Measurements from ENCODE around the gene TNIK.
"Not testable (repeated sequence)": the region's sequence is repeated elsewhere in the genome, so short reads cannot be mapped to it uniquely, and the experiment has no call there.

TNIK gene

DNA sequence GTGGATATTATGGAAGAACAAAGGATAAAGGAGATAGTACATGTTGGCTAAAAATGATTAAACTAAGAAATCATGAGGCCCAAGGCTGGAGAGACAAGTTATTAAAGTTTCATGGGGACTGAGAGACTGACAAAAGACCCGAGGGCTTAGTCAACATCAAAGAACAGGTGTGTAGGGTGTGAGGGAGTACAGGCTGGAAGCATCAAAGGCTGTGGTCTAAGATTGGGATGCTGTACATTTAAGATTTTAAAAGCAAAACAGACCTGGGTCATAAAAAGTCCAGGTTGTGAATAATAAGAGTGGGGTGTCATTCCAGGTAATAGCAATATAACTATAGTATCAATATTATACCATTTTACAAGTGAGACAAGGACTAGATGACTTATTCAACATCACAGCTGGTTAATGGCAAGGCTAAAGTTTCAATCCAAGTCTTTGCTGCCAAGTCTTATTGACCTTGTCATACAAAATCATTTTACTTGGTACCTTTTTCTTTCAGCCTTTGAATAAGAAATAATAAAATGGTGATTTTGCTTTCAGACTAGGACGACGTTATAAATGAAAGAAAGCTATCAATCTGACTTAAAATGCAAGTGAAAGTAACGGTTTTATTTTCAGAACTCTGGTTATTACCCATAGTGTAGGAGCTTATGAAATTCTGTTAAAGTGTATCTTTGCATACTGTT, 211.6 kb downstream of the TNIK start:
- TF ChIP-seq POLR2AphosphoS5 (IDR thresholded peaks at IDR 0.05; ENCODE audit: low read depth, low read length) (no peak), POLR2A (IDR thresholded peaks at IDR 0.05; ENCODE audit: low read depth, low read length) (no peak), POU2F2 (IDR thresholded peaks at IDR 0.05; ENCODE audit: low read depth, low read length) (no peak)
- DNase-seq (ENCODE audit: insufficient read length, low spot score) (no peak), FAIRE-seq (no peak)

DNA sequence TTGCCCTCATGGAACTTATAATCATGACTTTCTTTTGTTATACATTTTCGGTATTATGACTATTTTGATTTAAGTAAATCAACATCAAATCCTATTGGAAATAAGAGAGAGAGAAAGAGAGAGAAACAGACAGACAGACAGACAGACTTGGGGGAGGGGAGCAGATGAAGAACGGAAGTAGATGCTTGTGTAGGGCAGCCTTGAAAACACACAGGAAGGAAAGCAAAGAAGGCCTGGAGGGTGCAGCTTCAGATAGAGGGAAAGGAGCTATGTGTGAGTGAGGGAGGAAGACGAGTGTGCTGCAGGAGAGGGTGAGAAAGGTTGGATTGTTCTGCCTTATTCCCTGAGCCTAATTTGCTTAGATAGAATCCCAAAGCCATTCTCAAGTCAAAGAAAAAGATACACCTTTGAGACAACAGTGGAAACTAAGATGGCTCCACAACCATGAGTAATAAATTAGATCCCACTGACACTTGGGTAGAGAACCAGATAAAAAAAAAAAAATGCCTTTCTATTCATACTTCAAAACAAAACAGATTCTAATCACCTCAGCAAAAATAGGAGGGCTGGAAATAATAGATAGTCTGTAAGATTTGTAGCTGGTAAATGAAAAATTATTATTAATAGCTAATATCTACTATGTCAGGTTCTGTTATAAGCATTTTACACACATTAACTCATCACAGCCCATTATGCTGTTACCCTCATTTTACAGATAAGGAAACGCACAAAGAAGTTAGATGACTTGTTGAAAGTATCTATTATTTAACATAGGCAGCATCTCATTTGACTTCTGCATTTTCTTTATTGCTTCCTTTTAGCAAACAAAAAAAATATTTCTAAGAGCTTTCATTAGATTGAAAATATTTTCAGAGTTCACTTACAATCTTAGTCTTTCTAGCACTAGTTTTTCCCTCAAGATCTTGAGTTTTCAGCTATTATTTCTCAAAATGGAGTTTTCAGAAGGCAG, 214.1 kb downstream of the TNIK start:
- DNase-seq (ENCODE audit: insufficient read length, low spot score) (no peak), FAIRE-seq (no peak)
- TF ChIP-seq POU2F2 (IDR thresholded peaks at IDR 0.05; ENCODE audit: low read depth, low read length) = no peak

DNA sequence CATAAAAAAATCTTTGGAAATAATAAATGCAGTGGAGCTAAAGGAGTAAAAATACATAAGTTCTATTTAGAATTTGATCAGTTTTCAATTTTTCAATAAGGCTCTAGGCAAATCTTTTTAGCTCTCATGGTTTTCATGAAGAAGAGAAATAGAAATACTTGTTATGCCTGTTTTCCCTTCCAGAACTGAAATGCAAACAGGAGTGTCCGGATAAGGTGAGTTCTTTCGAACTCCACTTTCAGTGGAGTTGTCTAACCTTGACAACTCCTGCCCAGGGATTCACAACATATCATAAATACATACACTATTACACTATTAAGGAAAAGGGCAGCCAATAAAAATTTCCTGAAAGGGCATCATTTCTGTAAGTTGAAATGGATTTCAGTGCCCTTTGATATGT, 217.3 kb downstream of the TNIK start:
- TF ChIP-seq TAF1 (IDR thresholded peaks at IDR 0.05; ENCODE audit: low read depth, low read length) (no peak), SPI1 (IDR thresholded peaks at IDR 0.05; ENCODE audit: low read depth, low read length) (no peak), POLR2A (IDR thresholded peaks at IDR 0.05; ENCODE audit: low read depth, low read length) (no peak), POU2F2 (IDR thresholded peaks at IDR 0.05; ENCODE audit: low read depth, low read length) (no peak), POLR2AphosphoS5 (IDR thresholded peaks at IDR 0.05; ENCODE audit: low read depth, low read length) (no peak), PAX5 (IDR thresholded peaks at IDR 0.05; ENCODE audit: insufficient read depth, low read length, severe bottlenecking) (no peak)
- FAIRE-seq = no peak
- DNase-seq (ENCODE audit: insufficient read length, low spot score) = no peak

DNA sequence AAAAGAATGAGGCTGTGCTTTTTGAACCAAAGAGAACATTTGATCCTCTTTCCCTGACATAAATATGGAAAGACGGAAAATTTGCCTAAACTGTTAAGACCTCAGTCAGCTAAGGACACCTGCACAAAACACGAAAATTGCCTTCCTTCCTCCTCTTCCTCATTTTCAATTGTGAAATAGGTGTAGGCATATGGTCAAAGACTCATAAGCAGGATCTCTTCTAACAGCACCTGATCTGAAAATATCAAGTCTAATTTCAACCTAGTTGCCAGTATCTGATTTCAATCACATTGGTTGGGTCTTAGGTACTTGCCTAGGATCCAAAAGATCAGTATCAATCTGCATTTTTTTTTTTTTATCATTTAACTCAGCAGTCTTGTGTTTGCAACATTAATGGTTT, 218.0 kb downstream of the TNIK start:
- DNase-seq (ENCODE audit: insufficient read length, low spot score) = no peak
- no peak for TF ChIP-seq POLR2A (IDR thresholded peaks at IDR 0.05; ENCODE audit: low read depth, low read length)
- TF ChIP-seq POU2F2 (IDR thresholded peaks at IDR 0.05; ENCODE audit: low read depth, low read length) = no peak
- no peak for TF ChIP-seq PAX5 (IDR thresholded peaks at IDR 0.05; ENCODE audit: insufficient read depth, low read length, severe bottlenecking)
- TF ChIP-seq POLR2AphosphoS5 (IDR thresholded peaks at IDR 0.05; ENCODE audit: low read depth, low read length) = no peak
- no peak for TF ChIP-seq TAF1 (IDR thresholded peaks at IDR 0.05; ENCODE audit: low read depth, low read length)
- no peak for TF ChIP-seq SPI1 (IDR thresholded peaks at IDR 0.05; ENCODE audit: low read depth, low read length)
- no peak for FAIRE-seq

DNA sequence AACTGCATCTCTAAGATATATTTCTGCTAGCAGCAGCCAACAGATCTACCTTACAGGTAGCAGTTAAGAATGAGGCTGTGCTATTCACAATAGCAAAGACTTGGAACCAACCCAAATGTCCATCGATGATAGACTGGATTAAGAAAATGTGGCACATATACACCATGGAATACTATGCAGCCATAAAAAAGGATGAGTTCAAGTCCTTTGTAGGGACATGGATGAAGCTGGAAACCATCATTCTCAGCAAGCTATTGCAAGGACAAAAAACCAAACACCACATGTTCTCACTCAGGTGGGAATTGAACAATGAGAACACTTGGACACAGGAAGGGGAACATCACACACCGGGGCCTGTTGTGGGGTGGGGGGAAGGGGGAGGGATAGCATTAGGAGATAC, 218.6 kb downstream of the TNIK start:
- DNase-seq (ENCODE audit: insufficient read length, low spot score); FAIRE-seq: not testable (repeated sequence)

DNA sequence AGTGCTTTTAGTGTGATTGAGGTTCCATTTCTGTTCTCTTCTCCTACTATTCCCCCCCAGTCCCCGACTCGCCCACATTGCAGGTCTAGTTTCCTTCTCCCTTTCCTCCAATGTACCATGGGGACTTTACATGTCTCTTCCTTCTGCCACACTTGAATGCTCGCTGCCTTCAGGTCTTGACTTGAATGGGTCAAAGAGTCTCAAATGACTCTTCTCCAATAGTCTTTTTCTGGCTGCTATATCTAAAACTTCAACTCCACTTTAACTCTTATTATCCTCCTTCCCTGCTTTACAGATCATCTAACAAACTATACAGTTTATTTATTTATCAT, 219.7 kb downstream of the TNIK start:
- DNase-seq (ENCODE audit: insufficient read length, low spot score) (no peak), FAIRE-seq (no peak)
- no peak for TF ChIP-seq SPI1 (IDR thresholded peaks at IDR 0.05; ENCODE audit: low read depth, low read length)
- TF ChIP-seq POU2F2 (IDR thresholded peaks at IDR 0.05; ENCODE audit: low read depth, low read length) = no peak
- TF ChIP-seq POLR2A (IDR thresholded peaks at IDR 0.05; ENCODE audit: low read depth, low read length) = no peak
- TF ChIP-seq PAX5 (IDR thresholded peaks at IDR 0.05; ENCODE audit: insufficient read depth, low read length, severe bottlenecking) = no peak
- no peak for TF ChIP-seq POLR2AphosphoS5 (IDR thresholded peaks at IDR 0.05; ENCODE audit: low read depth, low read length)
- no peak for TF ChIP-seq TAF1 (IDR thresholded peaks at IDR 0.05; ENCODE audit: low read depth, low read length)

DNA sequence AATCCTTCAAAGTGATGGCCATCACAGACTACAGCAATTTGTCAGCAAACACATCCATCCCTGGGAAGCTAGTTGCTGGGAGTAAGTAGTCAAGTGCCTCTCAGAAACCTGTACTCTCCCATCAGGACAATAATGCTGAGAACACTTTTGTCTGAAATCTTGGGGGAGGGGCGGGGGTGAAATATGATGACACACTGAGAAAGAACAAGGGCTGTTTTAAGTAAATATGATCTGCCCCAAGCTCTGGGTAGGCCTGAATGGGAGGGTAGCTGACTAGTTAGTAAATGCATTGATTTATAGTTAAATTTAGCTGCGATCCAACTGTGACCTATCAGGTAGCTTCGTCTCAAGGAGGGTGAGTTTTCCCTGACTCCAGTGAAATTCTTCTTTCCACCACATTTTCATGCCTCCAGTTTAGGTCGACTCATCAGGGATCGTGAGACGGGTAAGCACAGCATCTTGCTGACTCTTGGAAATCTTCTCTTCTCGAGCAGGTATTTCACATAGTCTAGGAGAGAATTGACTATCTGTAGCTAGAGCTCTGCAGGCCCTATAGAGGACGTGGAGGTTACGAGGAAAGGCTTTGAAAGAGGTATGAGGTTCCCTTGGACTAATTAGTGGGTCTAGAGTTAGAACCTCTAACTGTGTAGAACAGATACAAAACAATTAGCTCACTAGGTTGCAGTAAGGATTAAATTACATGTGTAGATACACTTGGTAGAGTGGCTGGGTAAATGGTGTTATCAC, 220.3 kb downstream of the TNIK start:
- DNase-seq (ENCODE audit: insufficient read length, low spot score) (no peak), FAIRE-seq (no peak)
- no peak for TF ChIP-seq SPI1 (IDR thresholded peaks at IDR 0.05; ENCODE audit: low read depth, low read length)
- TF ChIP-seq PAX5 (IDR thresholded peaks at IDR 0.05; ENCODE audit: insufficient read depth, low read length, severe bottlenecking) = no peak
- no peak for TF ChIP-seq POU2F2 (IDR thresholded peaks at IDR 0.05; ENCODE audit: low read depth, low read length)
- no peak for TF ChIP-seq TAF1 (IDR thresholded peaks at IDR 0.05; ENCODE audit: low read depth, low read length)
- no peak for TF ChIP-seq POLR2AphosphoS5 (IDR thresholded peaks at IDR 0.05; ENCODE audit: low read depth, low read length)
- TF ChIP-seq POLR2A (IDR thresholded peaks at IDR 0.05; ENCODE audit: low read depth, low read length) = no peak

DNA sequence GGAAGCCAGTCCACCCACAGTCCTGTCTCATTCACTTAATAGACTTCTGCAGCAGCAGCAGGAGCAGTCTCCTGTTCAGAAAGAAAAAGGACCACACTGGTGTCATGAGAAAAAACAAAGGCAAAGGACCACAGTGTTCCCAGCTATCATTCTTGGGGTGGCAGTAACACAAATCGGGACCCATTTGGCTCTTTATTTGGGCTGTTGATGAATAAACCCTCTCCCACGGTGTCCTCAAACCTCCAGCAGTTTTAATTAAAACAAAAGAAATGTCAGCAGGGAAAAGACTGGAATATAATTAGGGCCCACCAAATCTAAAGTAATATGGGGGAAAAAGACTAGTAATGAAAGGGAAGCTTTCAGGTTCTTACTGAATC, 223.2 kb downstream of the TNIK start:
- DNase-seq (ENCODE audit: insufficient read length, low spot score) (no peak), FAIRE-seq (no peak)
- TF ChIP-seq POU2F2 (IDR thresholded peaks at IDR 0.05; ENCODE audit: low read depth, low read length) (no peak), POLR2A (IDR thresholded peaks at IDR 0.05; ENCODE audit: low read depth, low read length) (no peak), POLR2AphosphoS5 (IDR thresholded peaks at IDR 0.05; ENCODE audit: low read depth, low read length) (no peak), SPI1 (IDR thresholded peaks at IDR 0.05; ENCODE audit: low read depth, low read length) (no peak)

DNA sequence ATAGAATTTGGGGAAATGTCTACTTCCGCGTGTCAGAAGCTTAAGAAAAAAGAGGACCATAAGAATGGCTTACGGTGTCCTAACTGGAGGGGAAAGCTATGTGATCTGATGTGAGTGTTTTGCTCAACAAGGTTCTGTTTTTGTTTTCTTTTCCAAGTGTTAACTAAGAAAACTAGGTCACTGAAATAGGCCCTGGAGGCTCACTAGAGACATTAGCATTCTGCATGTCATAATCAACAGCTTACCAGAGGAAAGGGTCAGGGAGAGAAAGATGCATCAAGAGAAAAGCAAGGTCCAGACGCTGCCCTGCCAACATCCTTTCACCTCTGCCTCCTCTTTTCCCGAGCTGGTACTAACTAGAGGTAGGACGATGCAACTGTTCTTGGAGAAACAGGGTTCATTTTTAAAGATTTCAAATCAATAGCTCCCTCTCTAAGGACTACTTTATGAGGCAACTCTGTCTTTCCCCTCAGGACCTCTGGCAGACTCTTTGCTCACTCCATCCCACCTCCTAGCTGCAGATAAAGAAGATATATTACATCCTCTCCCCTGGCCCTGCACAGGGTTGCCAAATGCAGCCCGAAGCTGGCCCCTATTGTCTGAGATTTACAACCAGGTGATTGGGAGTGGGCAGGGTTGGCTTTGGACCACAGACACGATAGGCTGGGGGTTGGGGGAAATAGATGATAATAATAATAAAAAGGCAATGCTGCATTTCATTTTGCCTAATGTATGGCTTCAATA, 223.8 kb downstream of the TNIK start:
- DNase-seq (ENCODE audit: insufficient read length, low spot score) = no peak
- FAIRE-seq = no peak

More for the DNA sequence above, 223.8 kb downstream of the TNIK start:
- no peak for TF ChIP-seq POLR2AphosphoS5 (IDR thresholded peaks at IDR 0.05; ENCODE audit: low read depth, low read length)
- no peak for TF ChIP-seq SPI1 (IDR thresholded peaks at IDR 0.05; ENCODE audit: low read depth, low read length)
- no peak for TF ChIP-seq POLR2A (IDR thresholded peaks at IDR 0.05; ENCODE audit: low read depth, low read length)
- no peak for TF ChIP-seq PAX5 (IDR thresholded peaks at IDR 0.05; ENCODE audit: insufficient read depth, low read length, severe bottlenecking)
- TF ChIP-seq POU2F2 (IDR thresholded peaks at IDR 0.05; ENCODE audit: low read depth, low read length) = no peak
- no peak for TF ChIP-seq TAF1 (IDR thresholded peaks at IDR 0.05; ENCODE audit: low read depth, low read length)

All from GM12891 (cell line).